GM21723 (cell line): ENCODE measurements around the gene IGFLR1.
"Not testable (repeated sequence)": the region's sequence is repeated elsewhere in the genome, so short reads cannot be mapped to it uniquely, and the experiment has no call there.

Source experiments
- ATAC-seq: cut with Tn5 transposase; IDR thresholded peaks from one replicate; pipeline ENCODE4 v1.9.1; 2021; ENCODE audit warnings: mild to moderate bottlenecking, moderate library complexity; ENCODE audit not compliant: unreplicated experiment

The IGFLR1 gene

DNA sequence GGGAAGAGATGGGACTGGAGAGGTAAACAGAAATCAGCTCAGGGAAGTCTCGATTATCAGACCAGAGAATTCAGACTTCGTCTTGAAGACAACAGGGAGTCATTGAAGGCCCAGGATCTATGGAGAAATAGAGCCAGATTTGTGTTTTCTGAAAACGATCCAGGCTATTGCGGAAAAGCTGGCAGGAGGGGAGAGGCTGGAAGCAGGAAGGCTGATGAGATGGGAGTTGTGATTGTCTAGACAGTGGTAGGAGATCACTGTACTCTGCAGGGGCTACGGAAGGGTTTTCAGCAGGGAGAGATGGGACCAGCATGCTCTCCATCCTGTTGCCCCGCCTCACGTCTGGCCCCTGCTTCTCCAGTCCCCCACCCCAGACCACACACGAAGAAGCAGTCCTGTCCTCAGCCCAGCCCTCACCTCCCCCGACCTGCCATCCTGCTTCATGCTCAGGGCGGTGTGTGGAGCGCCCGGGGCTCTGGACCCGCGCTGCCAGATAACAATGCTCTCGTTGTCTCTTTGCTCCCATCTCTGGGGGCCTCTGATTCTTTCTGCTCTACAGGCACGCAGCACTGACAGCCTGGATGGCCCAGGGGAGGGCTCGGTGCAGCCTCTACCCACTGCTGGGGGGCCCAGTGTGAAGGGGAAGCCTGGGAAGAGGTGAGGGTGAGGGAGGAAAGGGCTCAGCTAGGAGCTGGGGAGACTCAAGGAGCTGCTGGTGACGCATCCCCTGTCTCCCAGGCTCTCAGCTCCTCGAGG, 35.0 kb upstream of the IGFLR1 start:
- no peak for ATAC-seq

DNA sequence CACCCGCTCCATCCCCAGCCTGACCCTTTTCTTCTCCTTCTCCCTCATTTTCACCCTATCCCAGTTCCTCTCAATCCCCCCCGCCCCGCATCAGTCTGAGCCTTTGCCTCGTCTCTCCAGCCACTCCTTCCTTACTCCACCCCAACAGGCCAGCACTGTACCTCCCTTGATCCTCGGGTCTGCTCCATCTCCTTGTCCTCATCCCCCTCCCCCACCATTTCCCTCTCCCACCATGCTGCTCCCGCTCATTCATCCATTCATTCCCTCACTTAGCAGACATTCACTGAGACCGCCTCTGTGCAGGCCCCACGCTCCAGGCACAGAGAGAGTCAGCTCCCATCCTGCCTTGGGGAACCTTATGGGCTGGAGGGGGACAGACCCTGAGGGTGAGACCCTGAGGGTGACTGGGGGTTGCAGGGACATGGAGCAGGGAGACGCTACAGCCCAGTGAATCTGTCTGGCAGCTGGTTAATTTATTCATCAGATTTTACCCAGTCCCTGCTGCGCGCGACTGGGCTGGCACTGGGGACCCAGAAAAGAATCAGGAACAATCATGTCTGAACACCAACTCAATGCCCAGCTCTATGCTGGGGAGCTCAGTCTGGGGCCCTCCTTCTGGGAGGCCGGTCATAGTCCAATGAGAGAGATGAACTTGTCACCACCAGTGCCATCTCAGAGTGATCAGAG, 34.0 kb upstream of the IGFLR1 start:
- ATAC-seq: no peak

DNA sequence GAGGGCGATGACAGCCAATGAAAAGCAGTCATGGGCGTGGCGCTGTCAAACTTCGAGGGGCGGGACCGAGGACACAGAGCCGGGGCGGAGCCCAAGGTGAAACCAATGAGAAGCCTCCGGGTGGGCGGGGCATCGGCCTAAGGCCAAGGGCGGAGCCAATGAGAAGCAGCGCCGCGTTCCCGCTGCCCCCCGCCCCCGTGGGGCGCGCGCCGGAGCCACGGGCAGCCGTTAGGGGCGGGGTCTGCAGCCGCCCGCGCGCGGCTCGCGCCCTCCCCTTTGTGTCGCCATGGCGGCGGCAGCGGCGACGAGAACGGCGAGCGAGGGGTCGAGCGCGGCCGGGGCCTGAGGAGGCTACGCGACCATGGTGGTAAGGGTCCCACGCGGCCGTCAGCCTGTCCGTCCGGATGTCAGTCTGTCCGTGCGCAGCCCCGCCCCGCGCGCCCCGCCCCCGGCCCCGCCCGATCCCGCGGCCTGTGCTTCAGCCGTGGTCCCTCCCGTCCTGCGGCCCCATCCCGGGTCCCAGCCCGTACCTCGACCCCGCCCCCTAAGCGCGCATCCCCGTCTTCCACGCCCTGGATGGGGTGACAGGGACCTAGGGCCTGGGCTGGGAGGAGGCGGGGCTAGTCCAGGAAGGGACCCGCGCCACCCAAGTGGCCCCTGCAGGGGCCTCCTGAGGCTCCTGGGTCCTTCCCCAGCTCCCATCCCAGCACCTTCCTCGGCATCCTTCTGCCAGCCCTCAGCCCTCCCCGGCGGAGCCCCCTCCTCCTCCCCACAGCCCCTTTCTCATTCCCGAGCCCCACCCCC, 33.2 kb upstream of the IGFLR1 start, which contains the start of gene ARHGAP33:
Gene ARHGAP33, plus strand, starts transcription at position 267 of the 804 bp plus-strand sequence. Its CDS starts 95 bp downstream, at position 362.
- peak; percentile 90 for ATAC-seq

DNA sequence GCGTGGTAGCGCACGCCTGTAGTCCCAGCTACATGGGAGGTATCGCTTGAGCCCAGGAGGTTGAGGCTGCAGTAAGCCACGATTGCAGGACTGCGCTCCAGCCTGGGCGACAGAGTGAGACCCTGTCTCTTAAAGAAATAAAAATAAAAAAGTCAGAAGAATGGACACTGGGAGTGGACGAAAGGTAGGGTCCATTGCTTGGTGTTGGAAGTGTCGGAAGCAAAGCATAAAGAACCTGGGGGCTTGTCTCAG, 32.7 kb upstream of the IGFLR1 start:
- no peak for ATAC-seq

DNA sequence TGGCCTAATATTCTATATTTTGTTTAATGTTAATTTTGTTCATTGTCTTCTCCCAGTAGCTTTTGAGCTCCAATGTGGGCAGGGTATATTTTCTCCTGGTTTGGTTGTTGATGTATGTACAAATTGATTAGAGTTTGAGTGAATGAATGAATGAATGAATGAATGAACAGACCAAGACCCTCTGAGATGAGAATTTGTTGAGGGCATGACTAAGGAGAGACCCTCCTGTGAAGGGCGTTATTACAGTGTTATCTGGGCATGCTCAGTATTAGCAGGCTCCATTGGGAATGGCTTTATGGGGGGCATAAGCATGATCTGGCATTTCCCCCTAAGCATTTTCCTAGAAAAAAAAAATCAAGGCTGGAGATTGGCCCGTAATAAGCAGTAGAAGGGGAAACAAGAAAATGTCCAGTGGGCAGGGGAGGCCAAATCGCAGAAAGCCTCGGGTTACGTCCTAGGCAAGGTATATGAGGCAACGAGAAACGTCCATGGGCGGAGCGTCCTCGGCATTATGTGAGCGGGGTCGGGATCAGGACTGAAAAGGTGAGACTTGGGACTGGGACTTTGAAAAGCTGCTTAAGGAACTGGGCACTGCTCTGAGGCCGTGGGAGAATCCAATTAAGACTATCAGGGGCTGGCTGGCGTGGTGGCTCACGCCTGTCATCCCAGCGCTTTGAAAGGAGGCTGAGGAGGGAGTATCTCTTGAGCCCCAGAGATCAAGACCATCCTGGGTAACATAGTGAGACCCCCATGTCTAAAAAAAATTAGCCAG, 32.2 kb upstream of the IGFLR1 start:
- no peak for ATAC-seq

DNA sequence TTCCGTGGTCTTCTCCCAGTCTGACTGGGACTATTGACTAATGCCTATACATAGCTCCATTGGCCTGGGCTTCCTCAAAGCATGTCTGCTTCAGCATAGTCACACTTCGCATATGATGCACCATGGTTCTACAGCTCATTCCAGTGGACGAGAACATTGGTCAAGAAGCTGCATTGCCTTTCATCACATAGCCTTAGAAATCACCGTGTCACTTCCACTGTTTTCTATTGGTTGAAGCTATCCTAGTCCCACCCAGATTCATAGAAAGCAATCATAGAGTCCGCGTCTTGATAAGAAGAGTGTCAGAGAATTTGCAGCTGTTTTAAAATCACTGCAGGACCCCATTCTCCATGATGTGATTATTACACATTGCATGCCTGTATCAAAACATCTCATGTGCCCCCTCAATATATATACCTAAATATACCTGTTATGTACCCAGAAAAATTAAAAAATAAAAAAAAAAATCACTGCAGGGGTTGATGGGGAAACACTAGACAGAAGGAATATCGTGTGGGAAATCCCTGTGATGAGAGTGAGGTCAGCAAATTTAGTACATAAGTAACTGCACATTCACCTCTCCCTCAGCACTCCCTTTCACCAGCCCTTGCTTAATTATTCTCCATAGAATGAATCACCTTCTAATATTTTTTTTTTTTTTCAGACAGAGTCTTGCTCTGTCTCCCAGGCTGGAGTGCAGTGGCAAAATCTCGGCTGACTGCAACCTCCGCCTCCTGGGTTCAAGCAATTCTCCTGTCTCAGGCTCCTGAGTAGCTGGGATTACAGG, 31.0 kb upstream of the IGFLR1 start:
- no peak for ATAC-seq

DNA sequence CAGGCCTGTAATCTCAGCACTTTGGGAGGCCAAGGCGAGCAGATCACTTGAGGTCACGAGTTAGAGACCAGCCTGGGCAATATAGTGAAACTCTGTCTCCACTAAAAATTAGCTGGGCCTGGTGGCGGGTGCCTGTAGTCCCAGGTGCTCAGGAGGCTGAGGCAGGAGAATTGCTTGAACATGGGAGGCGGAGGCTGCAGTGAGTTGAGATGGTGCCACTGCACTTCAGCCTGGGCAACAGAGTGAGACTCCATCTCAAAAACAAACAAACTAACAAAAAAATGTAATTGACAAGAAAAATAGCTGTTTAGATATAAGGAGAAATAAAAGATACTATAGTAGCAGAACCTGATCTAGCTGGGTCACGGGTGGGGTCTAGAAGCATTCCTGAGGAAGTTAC, 30.1 kb upstream of the IGFLR1 start:
- ATAC-seq: not testable (repeated sequence)

DNA sequence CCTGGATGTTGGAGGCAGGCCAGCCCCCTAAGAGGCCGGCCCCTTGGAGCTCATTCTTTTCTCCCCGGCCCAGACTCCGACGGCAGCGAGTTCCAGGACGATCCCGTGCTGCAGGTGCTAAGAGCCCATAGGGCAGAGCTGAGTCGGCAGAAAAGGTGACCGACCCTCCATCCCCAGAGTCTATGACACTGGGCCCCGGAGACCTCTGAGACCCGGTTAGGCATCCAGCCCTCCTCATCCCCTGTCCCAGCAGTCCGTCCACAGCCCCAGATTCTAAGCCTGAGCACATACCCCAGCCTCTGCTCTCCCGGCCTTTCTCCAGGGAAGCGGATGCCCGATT, 25.8 kb upstream of the IGFLR1 start:
- ATAC-seq: no peak

DNA sequence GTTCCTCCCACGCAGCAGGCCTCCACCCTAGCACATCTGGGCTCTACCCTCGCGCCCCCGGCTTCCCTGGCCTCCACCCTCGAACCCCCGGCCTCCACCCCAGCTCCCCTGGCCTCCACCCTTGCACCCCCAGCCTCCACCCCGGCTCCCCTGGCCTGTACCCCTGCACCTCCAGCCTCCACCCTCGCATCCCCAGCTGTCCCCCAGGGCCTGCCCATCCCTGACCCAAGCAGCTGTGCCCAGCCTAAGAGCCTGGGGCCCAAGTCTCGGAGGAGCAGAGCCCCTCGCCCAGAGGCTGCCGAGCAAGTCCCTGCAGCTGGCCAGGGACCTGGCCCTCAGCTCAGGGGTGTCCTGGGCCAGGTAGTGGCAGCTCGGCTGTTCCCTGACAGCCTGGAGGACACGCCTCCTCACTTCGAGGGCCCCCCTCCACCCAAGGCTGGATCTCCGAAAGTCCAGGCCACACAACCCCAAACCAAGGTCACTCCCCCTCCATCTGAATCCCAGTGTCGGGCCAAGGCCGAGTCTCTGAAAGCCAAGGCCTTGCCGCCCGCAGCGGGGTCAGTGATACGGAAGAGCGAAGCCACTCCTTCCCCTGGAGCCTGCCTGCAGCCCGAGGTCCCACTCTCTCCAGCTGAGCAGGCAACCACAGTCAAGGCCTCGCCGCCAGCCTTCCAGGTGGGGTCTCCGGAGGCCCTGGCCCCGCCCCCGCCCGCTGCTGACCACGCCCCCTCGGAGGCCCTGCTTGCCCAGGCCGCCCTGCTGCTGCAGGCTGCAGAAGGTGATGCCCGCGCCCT, 25.2 kb upstream of the IGFLR1 start:
- no peak for ATAC-seq

DNA sequence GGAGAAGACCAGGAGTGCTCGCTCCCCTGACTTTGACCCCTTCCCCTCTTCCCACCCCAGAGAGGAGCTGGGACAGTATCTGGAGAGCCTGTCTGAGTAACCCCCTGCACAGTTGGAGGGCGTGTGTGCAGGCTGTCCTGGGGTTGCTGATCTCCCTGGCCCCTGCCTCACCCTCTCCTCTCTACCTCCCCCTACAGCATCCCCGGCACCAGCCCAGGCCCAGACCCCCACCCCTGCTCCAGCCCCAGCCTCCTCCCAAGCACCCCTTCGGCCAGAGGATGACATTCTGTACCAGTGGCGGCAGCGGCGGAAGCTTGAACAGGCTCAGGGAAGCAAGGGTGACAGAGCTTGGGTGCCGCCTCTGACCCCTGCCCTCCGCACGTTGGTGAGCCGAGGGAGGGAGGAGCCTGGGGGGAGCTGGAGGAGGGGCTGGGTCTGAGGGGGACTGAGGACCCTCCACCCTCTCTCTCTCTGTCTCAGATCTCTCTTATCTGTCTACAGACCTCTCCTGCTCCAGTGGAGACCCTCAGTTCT, 24.4 kb upstream of the IGFLR1 start:
- no peak for ATAC-seq

DNA sequence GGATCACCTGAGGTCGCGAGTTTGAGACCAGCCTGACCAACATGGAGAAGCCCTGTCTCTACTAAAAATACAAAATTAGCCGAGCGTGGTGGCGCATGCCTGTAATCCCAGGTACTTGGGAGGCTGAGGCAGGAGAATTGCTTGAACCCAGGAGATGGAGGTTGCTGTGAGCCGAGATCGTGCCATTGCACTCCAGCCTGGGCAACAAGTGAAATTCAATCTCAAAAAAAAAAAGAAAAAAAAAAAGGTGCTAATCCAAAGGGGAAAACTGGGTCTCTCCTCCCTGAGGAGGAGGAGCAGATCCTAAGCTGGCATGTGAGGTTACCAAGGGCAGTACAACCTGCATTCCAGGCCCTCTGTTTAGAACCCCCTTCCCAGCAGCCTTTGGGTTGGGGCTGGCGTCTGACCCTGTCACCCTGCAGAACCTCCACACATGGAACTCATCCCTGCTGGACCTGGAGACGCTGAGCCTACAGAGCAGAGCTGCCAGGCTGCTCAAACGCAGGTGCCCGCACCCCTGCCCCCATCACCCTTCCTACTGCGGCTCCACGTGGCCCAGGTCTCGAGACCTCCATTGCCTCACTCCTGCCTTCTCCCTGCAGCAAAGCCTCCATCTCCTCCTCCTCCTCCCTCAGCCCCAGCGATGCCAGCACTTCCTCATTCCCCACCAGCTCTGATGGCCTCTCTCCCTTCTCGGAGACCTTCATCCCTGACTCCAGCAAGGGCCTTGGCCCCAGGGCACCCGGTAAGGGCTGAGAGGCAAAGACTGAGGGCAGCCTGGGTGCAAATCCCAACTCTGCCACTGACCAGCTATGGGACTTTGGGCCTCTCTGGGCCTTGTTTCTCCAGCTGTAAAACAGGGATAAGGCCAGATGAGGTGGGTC, 22.4 kb upstream of the IGFLR1 start:
- no peak for ATAC-seq

DNA sequence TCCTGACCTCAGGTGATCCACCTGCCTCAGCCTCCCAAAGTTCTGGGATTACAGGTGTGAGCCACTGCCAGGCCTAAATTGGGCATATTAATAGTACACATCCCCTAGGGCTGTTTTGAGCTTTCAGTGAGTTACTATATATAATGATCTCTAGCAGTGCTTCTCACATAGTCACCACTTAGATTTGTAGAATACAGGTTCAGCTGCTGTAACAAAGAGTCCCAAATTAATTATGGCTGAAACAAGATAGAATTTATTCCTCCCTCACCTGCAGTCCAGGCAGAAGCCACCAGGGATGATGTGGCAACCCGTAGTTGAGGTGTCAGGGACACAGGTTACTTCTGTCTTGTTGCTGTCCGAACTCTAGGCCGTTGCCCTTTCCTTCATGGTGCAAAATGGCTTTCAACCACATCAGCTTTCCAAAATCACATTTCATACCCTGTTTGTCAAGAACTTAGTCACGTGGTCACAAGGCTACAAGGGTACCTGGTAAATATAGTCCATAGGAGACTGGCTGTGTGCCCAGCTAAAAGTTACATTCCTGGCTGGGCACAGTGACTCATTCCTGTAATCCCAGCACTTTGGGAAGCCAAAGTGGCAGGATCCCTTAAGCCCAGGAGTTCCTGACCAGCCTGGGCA, 18.6 kb upstream of the IGFLR1 start:
- no peak for ATAC-seq

DNA sequence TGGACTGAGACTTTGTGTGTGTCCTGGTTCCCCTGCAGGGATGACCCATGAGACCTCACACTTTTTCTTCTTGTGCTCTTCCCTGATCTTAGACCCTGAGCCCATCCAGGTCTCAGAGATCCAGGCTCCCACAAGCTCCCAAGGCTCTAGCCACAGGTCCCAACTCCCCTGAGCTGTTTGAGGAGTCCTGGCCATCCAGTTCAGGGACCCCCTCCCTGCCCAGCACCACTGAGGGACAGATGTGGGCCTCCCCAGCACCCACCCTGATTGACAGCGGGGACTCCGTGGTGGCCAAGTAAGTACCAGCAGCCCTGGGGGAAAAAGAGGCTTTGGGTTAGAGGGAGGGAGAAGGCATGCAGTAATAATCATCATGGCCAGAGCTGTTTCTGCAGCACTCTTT, 17.4 kb upstream of the IGFLR1 start:
- no peak for ATAC-seq

DNA sequence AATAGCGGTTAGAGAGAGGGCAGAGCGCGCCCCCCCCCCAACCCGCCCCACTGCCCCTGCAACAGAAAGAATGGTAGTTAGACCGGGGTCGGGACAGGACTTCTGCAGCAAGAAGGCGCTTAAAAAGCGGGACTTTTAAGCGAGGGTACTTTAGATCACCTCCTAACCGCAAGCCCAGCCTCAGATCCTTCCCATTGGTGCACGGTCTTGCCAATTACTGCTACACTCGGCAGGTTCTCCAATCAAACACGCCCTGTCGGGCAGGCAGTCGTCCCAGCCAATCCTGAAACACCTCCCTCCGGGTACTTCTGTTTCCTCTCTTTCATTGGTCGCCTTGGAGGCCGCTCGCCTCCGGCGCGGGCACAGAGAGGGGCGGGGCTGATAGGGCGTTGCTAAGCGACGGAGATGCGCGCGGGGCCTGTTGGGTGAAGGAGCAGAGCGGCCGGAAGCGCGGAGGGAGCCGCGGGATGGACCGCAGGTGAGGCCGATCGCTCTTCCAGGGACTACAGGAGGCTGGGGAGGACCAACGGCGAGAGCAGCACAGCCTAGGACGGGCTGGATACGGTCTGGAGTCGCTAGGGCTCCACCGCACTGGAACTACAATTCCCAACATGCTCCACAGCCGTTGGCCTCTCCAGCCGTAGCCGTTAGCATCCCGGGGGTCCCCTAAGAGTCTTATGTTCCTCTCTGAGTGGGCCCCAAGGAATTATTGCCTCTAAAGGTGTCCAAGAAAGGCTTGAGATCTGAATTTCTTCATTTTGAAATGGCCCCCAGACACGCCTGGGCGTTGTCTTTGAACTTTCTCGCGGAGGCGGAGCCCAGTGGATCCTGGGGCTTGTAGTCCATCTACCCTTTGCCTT, 15.7 kb upstream of the IGFLR1 start, which contains the start of gene PROSER3:
Gene PROSER3, plus strand, starts transcription at position 428 of the 860 bp plus-strand sequence. Its CDS starts 40 bp downstream, at position 468.
- peak; percentile 91 for ATAC-seq

DNA sequence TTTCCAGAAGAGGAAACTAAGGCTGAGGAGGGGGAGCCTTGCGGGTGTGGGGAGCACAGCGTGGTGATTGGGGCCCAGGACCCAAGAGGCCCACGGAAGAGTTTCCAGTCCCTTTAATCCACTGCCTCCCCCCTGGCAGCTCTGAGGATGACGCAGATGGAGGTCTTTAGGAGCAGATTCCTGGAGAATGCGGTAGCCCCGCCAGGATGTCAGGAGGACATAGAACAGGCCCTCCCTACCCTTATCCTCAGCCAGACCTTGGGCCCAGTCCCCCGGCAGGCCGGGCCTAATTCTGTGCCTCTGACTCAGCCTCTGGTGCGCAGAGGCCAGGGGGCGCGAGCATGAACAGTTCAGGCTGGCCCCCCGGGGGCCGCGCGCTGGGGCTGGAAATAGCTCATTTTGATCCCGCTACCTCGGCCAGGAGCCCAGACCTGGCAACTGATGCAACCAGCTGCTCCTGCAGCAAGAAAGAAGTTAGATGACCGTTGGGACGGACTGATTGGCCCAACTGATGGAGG, 15.0 kb upstream of the IGFLR1 start:
- no peak for ATAC-seq

DNA sequence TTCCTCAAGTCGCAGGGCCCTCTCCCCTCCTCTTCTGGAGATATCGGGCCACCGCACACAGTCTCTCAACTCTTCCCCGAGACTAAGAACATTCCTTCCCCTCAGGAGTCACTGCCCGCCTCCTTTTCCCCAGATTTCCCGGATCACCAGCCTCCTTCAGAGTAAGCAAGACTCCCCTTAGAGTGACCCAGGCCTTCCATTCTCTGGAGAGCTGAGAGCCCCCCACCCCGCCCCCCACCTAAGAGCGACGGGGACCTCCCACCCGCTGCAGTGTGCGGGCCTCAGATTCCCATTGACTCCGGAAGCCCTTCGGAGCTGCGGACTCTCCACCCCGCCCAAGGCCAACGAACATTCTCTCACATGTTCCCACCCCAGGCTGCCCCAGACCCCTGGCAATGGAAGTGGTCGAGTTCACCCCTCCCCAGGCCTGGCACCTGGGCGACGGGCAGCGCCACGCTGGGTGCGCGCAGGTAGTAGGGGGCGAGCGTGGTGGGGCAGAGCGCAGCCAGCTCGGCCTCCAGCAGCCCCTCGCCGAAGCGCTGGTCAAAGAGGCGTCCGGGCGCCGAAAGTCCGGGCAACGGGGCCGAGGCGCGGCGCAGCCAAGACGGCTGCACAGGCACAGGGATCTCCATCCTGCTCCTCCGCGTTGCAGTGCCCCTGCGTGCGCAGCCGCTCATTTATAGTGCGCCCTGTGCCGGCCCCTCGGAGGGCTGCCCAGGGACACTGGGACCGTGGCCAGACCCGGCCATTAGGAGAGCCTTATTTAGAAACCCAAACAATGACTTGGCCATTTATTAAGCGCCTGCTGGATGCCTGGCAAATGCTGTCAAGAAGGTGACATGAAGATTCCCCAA, 14.4 kb upstream of the IGFLR1 start, which contains the start of gene HSPB6:
Gene HSPB6, minus strand, starts transcription at position 653 of the 854 bp plus-strand sequence. Its CDS starts 21 bp downstream, at position 632.
- ATAC-seq: no peak
